HepG2 (cell line): Measurements from ENCODE around the gene HSPA6. TPM values are rescaled to one million over a fixed set of nuclear protein-coding genes. Genes with fewer than 3 reads are reported as not detected.
"Not testable (repeated sequence)": the region's sequence is repeated elsewhere in the genome, so short reads cannot be mapped to it uniquely, and the experiment has no call there.

Source experiments
- BRF2 ChIP-seq: sonication (generic); formaldehyde crosslinking; IDR thresholded peaks from 2 replicates; pipeline ENCODE4 v1.8.1; 2022; ENCODE audit warnings: mild to moderate bottlenecking, missing genetic modification reagents
- GATAD1 ChIP-seq: IDR thresholded peaks from 2 replicates; pipeline ENCODE4 v1.6.1; 2016; ENCODE audit warnings: missing genetic modification reagents, missing compliant biosample characterization
- KLF16 ChIP-seq, 2 experiments: sonication (generic) in 1 of 2; formaldehyde crosslinking in 1 of 2; IDR thresholded peaks; 2 replicates each; pipeline versions ENCODE4 v1.6.1 to v1.8.0; 2016 to 2023; ENCODE audit warnings: missing genetic modification reagents in 2 of 2, missing compliant biosample characterization in 1 of 2
- KLF6 ChIP-seq: IDR thresholded peaks from 2 replicates; pipeline ENCODE4 v1.8.0; 2016; ENCODE audit warnings: missing biosample characterization, missing genetic modification reagents
- LCORL ChIP-seq, 2 experiments: fragments of 450-650 bp in 1 of 2; sonication (generic) in 1 of 2; formaldehyde crosslinking in 1 of 2; IDR thresholded peaks; 2 replicates each; pipeline versions ENCODE4 v1.5.0 to v1.6.1; 2017 to 2020; ENCODE audit warnings: antibody characterized with exemption in 1 of 2, missing genetic modification reagents in 1 of 2
- MAF1 ChIP-seq: sonication (generic); formaldehyde crosslinking; IDR thresholded peaks from 2 replicates; pipeline ENCODE4 v1.5.0; 2020; ENCODE audit warnings: missing genetic modification reagents, borderline replicate concordance
- NCOR1 ChIP-seq: fragments of 200-600 bp; sonication (generic); IDR thresholded peaks from 2 replicates; pipeline ENCODE4 v1.7.0; 2017; ENCODE audit warnings: antibody characterized with exemption, low read length, borderline replicate concordance
- NKX3-1 ChIP-seq: sonication (generic); formaldehyde crosslinking; IDR thresholded peaks from 2 replicates; pipeline ENCODE4 v1.5.0; 2020; ENCODE audit warnings: missing genetic modification reagents
- NRL ChIP-seq: sonication (generic); formaldehyde crosslinking; IDR thresholded peaks from 2 replicates; pipeline ENCODE4 v1.5.0; 2020; ENCODE audit warnings: missing genetic modification reagents, mild to moderate bottlenecking, moderate library complexity, borderline replicate concordance
- PITX1 ChIP-seq: sonication (generic); formaldehyde crosslinking; IDR thresholded peaks from 2 replicates; pipeline ENCODE4 v1.5.1; 2020; ENCODE audit warnings: mild to moderate bottlenecking, missing genetic modification reagents
- SMAD3 ChIP-seq: sonication (generic); formaldehyde crosslinking; IDR thresholded peaks from 2 replicates; pipeline ENCODE4 v1.4.0; 2020; ENCODE audit warnings: missing genetic modification reagents
- SOX5 ChIP-seq: IDR thresholded peaks from 2 replicates; pipeline ENCODE4 v1.6.1; 2016; ENCODE audit warnings: borderline replicate concordance
- TFAP4 ChIP-seq: sonication (generic); IDR thresholded peaks from 2 replicates; pipeline ENCODE4 v1.6.1; 2016; ENCODE audit warnings: low read depth, borderline replicate concordance
- ZMYM4 ChIP-seq: sonication (generic); formaldehyde crosslinking; IDR thresholded peaks from 2 replicates; pipeline ENCODE4 v1.8.1; 2023; ENCODE audit warnings: mild to moderate bottlenecking, missing genetic modification reagents
- ZNF180 ChIP-seq: sonication (generic); formaldehyde crosslinking; IDR thresholded peaks from 2 replicates; pipeline ENCODE4 v1.4.0; 2020; ENCODE audit warnings: low read depth, missing genetic modification reagents, borderline replicate concordance
- ZNF513 ChIP-seq: sonication (generic); formaldehyde crosslinking; conservative IDR thresholded peaks from 2 replicates; pipeline ENCODE4 v1.5.0; 2020; ENCODE audit warnings: missing genetic modification reagents
- ZNF687 ChIP-seq: sonication (generic); formaldehyde crosslinking; IDR thresholded peaks from 2 replicates; pipeline ENCODE4 v1.5.1; 2020; ENCODE audit warnings: mild to moderate bottlenecking, missing genetic modification reagents, moderate library complexity
- ZNF768 ChIP-seq: sonication (generic); formaldehyde crosslinking; IDR thresholded peaks from 2 replicates; pipeline ENCODE4 v1.4.0; 2020; ENCODE audit warnings: missing genetic modification reagents
- ZNF772 ChIP-seq: sonication (generic); formaldehyde crosslinking; IDR thresholded peaks from 2 replicates; pipeline ENCODE4 v1.5.0; 2020; ENCODE audit warnings: mild to moderate bottlenecking, missing genetic modification reagents
- ZNF777 ChIP-seq: sonication (generic); formaldehyde crosslinking; IDR thresholded peaks from 2 replicates; pipeline ENCODE4 v1.4.0; 2020; ENCODE audit warnings: missing genetic modification reagents
- ZNF788 ChIP-seq: sonication (generic); formaldehyde crosslinking; IDR thresholded peaks from 2 replicates; pipeline ENCODE4 v1.5.0; 2020; ENCODE audit warnings: mild to moderate bottlenecking, missing genetic modification reagents, borderline replicate concordance
- polyA plus RNA-seq, 8 experiments: library from polyadenylated mRNA; depleted of rRNA in 3 of 8; stranded (reverse) in 7 of 8; unstranded in 1 of 8; fragments of >200 nt; fragmentation: Illumina TruSeq in 4 of 8; extraction: Trizol in 4 of 8; gene quantifications; 2 replicates each; pipeline versions ENCODE4 v1.2.1 to v1.2.3, GENCODE V29; 2011 to 2016; ENCODE audit warnings: low read depth in 4 of 8, missing spikeins in 1 of 8, mixed read lengths in 1 of 8; ENCODE audit not compliant: insufficient read depth in 1 of 8
- total RNA-seq, 5 experiments: library from RNA; depleted of rRNA; stranded (reverse); fragments of >200 nt; fragmentation: Illumina TruSeq; extraction: Trizol; gene quantifications; 2 replicates each; pipeline ENCODE4 v1.2.3, GENCODE V29; 2016; ENCODE audit warnings: low read depth in 1 of 5

HSPA6 gene
- total and polyA plus RNA-seq, 2 of the 13 experiments (the other 11 are each of a cell fraction or from before 2014, with no cell fraction given): 0.07 TPM; not detected in 1

GRCh38 chr1:161539731-161540569, 15.6 kb downstream of the HSPA6 start (continued):
- TF ChIP-seq TFAP4 (peak; percentile 10; the same call in 1 of the 2 replicates), GATAD1 (peak; percentile 49; the same call in 1 of the 2 replicates), NRL (peak; percentile 62; the same call in 1 of the 2 replicates), KLF16 (CRISPR knock-in tag; IDR thresholded peaks at IDR 0.05) (peak in 1 of 2 experiments; percentile 82; a peak in 2 of 4 replicates), SMAD3 (CRISPR knock-in tag) (peak; percentile 81), MAF1 (CRISPR knock-in tag) (peak; percentile 98), ZNF772 (peak; percentile 86), ZNF768 (CRISPR knock-in tag) (peak; percentile 46; the same call in 1 of the 2 replicates), ZMYM4 (CRISPR knock-in tag) (peak; percentile 57; the same call in 1 of the 2 replicates), ZNF513 (CRISPR knock-in tag) (0 out of 2 replicates have a peak, but pooled peaks have one; percentile 44), NCOR1 (peak; percentile 42; the same call in 1 of the 2 replicates), ZNF687 (CRISPR knock-in tag) (peak; percentile 51), SOX5 (CRISPR knock-in tag) (peak; percentile 25; the same call in 1 of the 2 replicates), PITX1 (CRISPR knock-in tag) (0 out of 2 replicates have a peak, but pooled peaks have one; percentile 29), ZNF777 (CRISPR knock-in tag) (peak; percentile 93), BRF2 (CRISPR knock-in tag) (0 out of 2 replicates have a peak, but pooled peaks have one; percentile 29), NKX3-1 (peak; percentile 67; the same call in 1 of the 2 replicates), KLF6 (CRISPR knock-in tag) (0 out of 2 replicates have a peak, but pooled peaks have one; percentile 42), ZNF180 (CRISPR knock-in tag) (peak; percentile 57; the same call in 1 of the 2 replicates), ZNF788 (CRISPR knock-in tag) (peak; percentile 72; the same call in 1 of the 2 replicates), LCORL (CRISPR knock-in tag; IDR thresholded peaks at IDR 0.05) (peak; percentile 76)
- not testable (repeated sequence) for TF ChIP-seq LCORL (IDR thresholded peaks at IDR 0.05)
